H9 (cell line): ENCODE data around the gene CAMK1. TPM values are rescaled to one million over a fixed set of nuclear protein-coding genes. Genes with fewer than 3 reads are reported as not detected.

Source experiments
- DNase-seq: peaks from one replicate; pipeline ENCODE4 v3.0.0-alpha.2; 2017
- H2AFZ ChIP-seq: one replicate; pipeline ENCODE4 v1.6.1; 2013; ENCODE audit warnings: mild to moderate bottlenecking, low read length, control low read depth, moderate library complexity
- H2AK5ac ChIP-seq: 2 replicates; pipeline ENCODE4 v1.6.1; 2013; ENCODE audit warnings: low read length, control low read depth, mixed read lengths; ENCODE audit not compliant: insufficient read length
- H2BK120ac ChIP-seq: one replicate; pipeline ENCODE4 v1.6.1; 2013; ENCODE audit warnings: low read depth, mild to moderate bottlenecking, low read length, control low read depth, inconsistent platforms; ENCODE audit not compliant: poor library complexity, severe bottlenecking
- H2BK12ac ChIP-seq: 2 replicates; pipeline ENCODE4 v1.6.1; 2013; ENCODE audit warnings: low read length, control low read depth, mixed read lengths, low read depth; ENCODE audit not compliant: insufficient read length
- H2BK15ac ChIP-seq: 2 replicates; pipeline ENCODE4 v1.6.1; 2013; ENCODE audit warnings: low read depth, low read length, control low read depth
- H2BK20ac ChIP-seq: one replicate; pipeline ENCODE4 v1.6.1; 2013; ENCODE audit warnings: low read depth, mild to moderate bottlenecking, low read length, control low read depth, inconsistent platforms; ENCODE audit not compliant: poor library complexity, severe bottlenecking
- H2BK5ac ChIP-seq: 2 replicates; pipeline ENCODE4 v1.6.1; 2013; ENCODE audit warnings: low read length, control low read depth, mixed read lengths; ENCODE audit not compliant: insufficient read length
- H3K14ac ChIP-seq: 2 replicates; pipeline ENCODE4 v1.6.1; 2013; ENCODE audit warnings: low read length, control low read depth; ENCODE audit not compliant: insufficient read depth
- H3K18ac ChIP-seq: 2 replicates; pipeline ENCODE4 v1.6.1; 2013; ENCODE audit warnings: low read depth, mild to moderate bottlenecking, mixed read lengths, low read length, control low read depth; ENCODE audit not compliant: insufficient read length
- H3K23ac ChIP-seq: 2 replicates; pipeline ENCODE4 v1.6.1; 2013; ENCODE audit warnings: low read length, control low read depth, mixed read lengths, low read depth; ENCODE audit not compliant: insufficient read length
- H3K23me2 ChIP-seq: 2 replicates; pipeline ENCODE4 v1.6.1; 2013; ENCODE audit warnings: low read depth, mild to moderate bottlenecking, mixed read lengths, low read length, control low read depth; ENCODE audit not compliant: insufficient read length, poor library complexity, severe bottlenecking
- H3K27ac ChIP-seq: 2 replicates; pipeline ENCODE4 v1.5.1; 2013; ENCODE audit warnings: low read length, control low read depth, mixed read lengths, low read depth; ENCODE audit not compliant: insufficient read length
- H3K27me3 ChIP-seq: 2 replicates; pipeline ENCODE4 v1.6.1; 2013; ENCODE audit warnings: low read length, control low read depth, inconsistent platforms; ENCODE audit not compliant: insufficient read depth
- H3K4ac ChIP-seq: 2 replicates; pipeline ENCODE4 v1.6.1; 2013; ENCODE audit warnings: low read depth, mild to moderate bottlenecking, control low read depth, inconsistent platforms, low read length, moderate library complexity
- H3K4me1 ChIP-seq: 2 replicates; pipeline ENCODE4 v1.6.1; 2013; ENCODE audit warnings: low read length, control low read depth, inconsistent platforms; ENCODE audit not compliant: insufficient read depth
- H3K4me2 ChIP-seq: 2 replicates; pipeline ENCODE4 v1.6.1; 2013; ENCODE audit warnings: low read length, control low read depth, mixed read lengths; ENCODE audit not compliant: insufficient read length, insufficient read depth
- H3K56ac ChIP-seq: 2 replicates; pipeline ENCODE4 v1.6.1; 2013; ENCODE audit warnings: low read depth, mild to moderate bottlenecking, mixed read lengths, low read length, control low read depth; ENCODE audit not compliant: insufficient read length
- H3K79me1 ChIP-seq: 2 replicates; pipeline ENCODE4 v1.6.1; 2013; ENCODE audit warnings: low read depth, mild to moderate bottlenecking, moderate library complexity, low read length, control low read depth, inconsistent platforms; ENCODE audit not compliant: insufficient read depth, poor library complexity, severe bottlenecking
- H3K79me2 ChIP-seq: 2 replicates; pipeline ENCODE4 v1.6.1; 2013; ENCODE audit warnings: low read length, control low read depth, inconsistent platforms; ENCODE audit not compliant: insufficient read depth
- H3K9ac ChIP-seq: 2 replicates; pipeline ENCODE4 v1.6.1; 2013; ENCODE audit warnings: low read length, control low read depth, mixed read lengths; ENCODE audit not compliant: insufficient read length; ENCODE audit errors: extremely low read depth
- H3K9me3 ChIP-seq: one replicate; pipeline ENCODE4 v1.6.1; 2013; ENCODE audit warnings: low read depth, low read length, inconsistent platforms; ENCODE audit not compliant: control insufficient read depth
- H3T11ph ChIP-seq: one replicate; pipeline ENCODE4 v1.6.1; 2013; ENCODE audit warnings: mild to moderate bottlenecking, low read length, control low read depth, inconsistent platforms
- H4K20me1 ChIP-seq: one replicate; pipeline ENCODE4 v1.6.1; 2013; ENCODE audit not compliant: control insufficient read depth, insufficient read length, insufficient read depth
- H4K5ac ChIP-seq: 2 replicates; pipeline ENCODE4 v1.6.1; 2013; ENCODE audit warnings: low read depth, mild to moderate bottlenecking, mixed read lengths, low read length, control low read depth; ENCODE audit not compliant: insufficient read length
- H4K8ac ChIP-seq: replicated peaks from 2 replicates; pipeline ENCODE4 v1.6.1; 2013; ENCODE audit warnings: low read length, control low read depth, mixed read lengths, low read depth; ENCODE audit not compliant: insufficient read length
- H4K91ac ChIP-seq: 2 replicates; pipeline ENCODE4 v1.6.1; 2013; ENCODE audit warnings: low read depth, mild to moderate bottlenecking, moderate library complexity, mixed read lengths, low read length, control low read depth; ENCODE audit not compliant: insufficient read length
- H3K27ac Mint-ChIP-seq, 3 experiments: 2 replicates in 2 of 3; 3 replicates in 1 of 3; pipeline ENCODE4 v1.8.0; 2020 to 2021; ENCODE audit warnings: mixed read lengths in 3 of 3, mild to moderate bottlenecking in 1 of 3, moderate library complexity in 1 of 3
- H3K27me3 Mint-ChIP-seq: 2 replicates; pipeline ENCODE4 v1.8.0; 2021; ENCODE audit warnings: low read depth, mild to moderate bottlenecking, moderate library complexity, mixed read lengths
- H3K36me3 Mint-ChIP-seq, 3 experiments: 2 replicates in 2 of 3; 3 replicates in 1 of 3; pipeline ENCODE4 v1.8.0; 2020 to 2021; ENCODE audit warnings: low read depth in 3 of 3, mixed read lengths in 3 of 3; ENCODE audit not compliant: insufficient read depth in 1 of 3
- H3K4me1 Mint-ChIP-seq, 2 experiments: 2 replicates each; pipeline ENCODE4 v1.8.0; 2020; ENCODE audit warnings: mixed read lengths in 2 of 2
- H3K4me3 Mint-ChIP-seq, 2 experiments: 2 replicates in 1 of 2; 3 replicates in 1 of 2; pipeline ENCODE4 v1.8.0; 2020 to 2021; ENCODE audit warnings: mild to moderate bottlenecking in 2 of 2, mixed read lengths in 2 of 2, moderate library complexity in 1 of 2
- H3K9me3 Mint-ChIP-seq, 2 experiments: 2 replicates in 1 of 2; 3 replicates in 1 of 2; pipeline ENCODE4 v1.8.0; 2020; ENCODE audit warnings: mild to moderate bottlenecking in 2 of 2, mixed read lengths in 2 of 2, moderate library complexity in 1 of 2
- WGBS: extraction: QIAGEN DNeasy Blood & Tissue Kit; methylation state at CpG from one replicate; pipeline ENCODE4 v1.1.7; 2013; ENCODE audit warnings: missing lambda C conversion rate, low lambda C conversion rate, mixed read lengths; ENCODE audit not compliant: insufficient read length; ENCODE audit errors: extremely low coverage; 5-methylcytosine and 5-hydroxymethylcytosine counted together
- total RNA-seq: library from RNA; stranded (reverse); gene quantifications from 2 replicates; pipeline ENCODE4 v1.2.1, GENCODE V29; 2021
- TF ChIP-seq, protein P1 (sequence below): fragments of 200-600 bp; sonication (generic); conservative IDR thresholded peaks from 3 replicates; pipeline ENCODE4 v1.8.0; 2021; ENCODE audit warnings: antibody characterized with exemption, mild to moderate bottlenecking

The CAMK1 gene
- total RNA-seq, 1 experiment from 2014 or later, result 9.2 TPM

DNA sequence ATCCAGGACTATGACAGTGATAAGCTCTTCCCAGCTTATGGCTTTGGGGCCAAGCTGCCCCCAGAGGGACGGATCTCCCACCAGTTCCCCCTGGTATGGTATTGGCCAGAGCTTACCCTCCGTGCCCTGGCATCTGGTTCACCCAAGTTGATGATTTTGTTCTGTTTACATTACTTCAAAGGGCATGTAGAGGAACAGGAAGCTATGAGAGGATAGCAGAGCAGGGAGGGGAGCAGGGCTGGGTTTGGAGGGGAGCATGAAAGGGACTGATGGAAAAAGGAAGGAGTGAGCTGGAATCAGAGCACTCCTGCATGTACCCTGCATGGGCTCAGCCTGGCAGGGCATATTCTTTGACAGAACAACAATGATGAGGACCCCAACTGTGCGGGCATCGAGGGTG is 51.6 kb downstream of the CAMK1 start:
- Histone ChIP-seq H3K79me1 (no peaks in the 10 kb centered on the region), H3K4me1 (no peaks in the 10 kb centered on the region; the same call in 1 of the 2 replicates), H2BK12ac (no peak overlapping the region), H3K4ac (no peak overlapping the region), H2AK5ac (no peak overlapping the region), H3K27me3 (no peaks in the 10 kb centered on the region), H3K56ac (no peak overlapping the region), H2BK120ac (no peak overlapping the region), H3K14ac (no peak overlapping the region), H2BK20ac (no peak overlapping the region), H4K8ac (no peak overlapping the region), H2AFZ (no peak overlapping the region), H4K5ac (no peak overlapping the region), H3K23me2 (no peaks in the 10 kb centered on the region), H2BK5ac (no peak overlapping the region), H4K20me1 (no peaks in the 10 kb centered on the region), H4K91ac (no peak overlapping the region), H2BK15ac (no peak overlapping the region), H3K18ac (no peak overlapping the region), H3K23ac (no peak overlapping the region), H3K9ac (no peak overlapping the region), H3K27ac (no peak overlapping the region), H3K9me3 (no peaks in the 10 kb centered on the region), H3K4me2 (no peak overlapping the region), H3T11ph (no peak overlapping the region), H3K79me2 (no peaks in the 10 kb centered on the region)
- no CpG with 5 or more reads among the region's 4 CpGs for WGBS
- TF ChIP-seq, protein P1, sequence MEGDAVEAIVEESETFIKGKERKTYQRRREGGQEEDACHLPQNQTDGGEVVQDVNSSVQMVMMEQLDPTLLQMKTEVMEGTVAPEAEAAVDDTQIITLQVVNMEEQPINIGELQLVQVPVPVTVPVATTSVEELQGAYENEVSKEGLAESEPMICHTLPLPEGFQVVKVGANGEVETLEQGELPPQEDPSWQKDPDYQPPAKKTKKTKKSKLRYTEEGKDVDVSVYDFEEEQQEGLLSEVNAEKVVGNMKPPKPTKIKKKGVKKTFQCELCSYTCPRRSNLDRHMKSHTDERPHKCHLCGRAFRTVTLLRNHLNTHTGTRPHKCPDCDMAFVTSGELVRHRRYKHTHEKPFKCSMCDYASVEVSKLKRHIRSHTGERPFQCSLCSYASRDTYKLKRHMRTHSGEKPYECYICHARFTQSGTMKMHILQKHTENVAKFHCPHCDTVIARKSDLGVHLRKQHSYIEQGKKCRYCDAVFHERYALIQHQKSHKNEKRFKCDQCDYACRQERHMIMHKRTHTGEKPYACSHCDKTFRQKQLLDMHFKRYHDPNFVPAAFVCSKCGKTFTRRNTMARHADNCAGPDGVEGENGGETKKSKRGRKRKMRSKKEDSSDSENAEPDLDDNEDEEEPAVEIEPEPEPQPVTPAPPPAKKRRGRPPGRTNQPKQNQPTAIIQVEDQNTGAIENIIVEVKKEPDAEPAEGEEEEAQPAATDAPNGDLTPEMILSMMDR, result no peak
- Mint-ChIP-seq H3K4me3 (no peak overlapping the region), H3K9me3 (no peaks in the 10 kb centered on the region), H3K4me1 (peaks cover 7 to 8% of the 10 kb centered on the region in 2 experiments), H3K36me3 (no peaks in the 10 kb centered on the region), H3K27me3 (peaks cover 9% of the 10 kb centered on the region), H3K27ac (no peak overlapping the region)
- DNase-seq, result no peak
